SK-MEL-5 (cell line): Measurements from ENCODE around the gene PADI2. TPM values are rescaled to one million over a fixed set of nuclear protein-coding genes. Genes with fewer than 3 reads are reported as not detected.

Experiments used
- DNase-seq: peaks from one replicate; pipeline ENCODE4 v3.0.0-alpha.2; 2016; ENCODE audit warnings: low read depth, low spot score
- in situ Hi-C: cut with HindIII; loops from 2 replicates; pipeline ENCODE4 v1.10.0; 2016; ENCODE audit warnings: low sequenced_read_pairs, high pct_unique_total_duplicates, low pct_unique_long_range_greater_than_20kb
- polyA plus RNA-seq, 2 experiments: library from polyadenylated mRNA; depleted of rRNA; stranded (reverse); fragments of >200 nt; gene quantifications; 2 replicates each; pipeline ENCODE4 v1.2.3, GENCODE V29; 2015
- total RNA-seq: library from RNA; depleted of rRNA; stranded (reverse); fragments of >200 nt; shearing (Covaris generic); gene quantifications from 2 replicates; pipeline ENCODE4 v1.2.3, GENCODE V29; 2014; rRNA removed

PADI2 gene
- total RNA-seq, result 1.7 and 2.4 TPM in 2 replicates
- polyA plus RNA-seq (2015; cell fraction: cytosol; rRNA removed), result 1.2 and 1.6 TPM in 2 replicates
- 0.47 and 0.98 TPM in 2 replicates for polyA plus RNA-seq (2015; cell fraction: nucleus; rRNA removed)

GRCh38 chr1:17119076-17119772 is at the start of gene PADI2:
TSS of gene PADI2 (minus strand) at chr1:17119451. CDS start at chr1:17119371, 80 bp downstream.
- in situ Hi-C loops, result no loop called here
- peak; percentile 55 for DNase-seq

GRCh38 chr1:17168091-17168876 is 49.0 kb upstream of the PADI2 start:
- no peak for DNase-seq

GRCh38 chr1:17167786-17168090 is 48.5 kb upstream of the PADI2 start:
- no peak for DNase-seq
- in situ Hi-C loops, result no loop called here

More at GRCh38 chr1:17168091-17168876, 49.0 kb upstream of the PADI2 start:
- in situ Hi-C loops, result no loop called here

- in situ Hi-C loops, result no loop called here
Measured at GRCh38 chr1:17167041-17167785, 48.0 kb upstream of the PADI2 start.

GRCh38 chr1:17165823-17166222 is 46.6 kb upstream of the PADI2 start:
- in situ Hi-C loops, result no loop called here

More at GRCh38 chr1:17167041-17167785, 48.0 kb upstream of the PADI2 start:
- DNase-seq, result no peak

GRCh38 chr1:17163789-17164666 is 44.8 kb upstream of the PADI2 start:
- DNase-seq, result no peak
- in situ Hi-C loops, result no loop called here

More at GRCh38 chr1:17165823-17166222, 46.6 kb upstream of the PADI2 start:
- DNase-seq, result no peak

- DNase-seq, result no peak
- in situ Hi-C loops, result no loop called here
Measured at GRCh38 chr1:17163371-17163770, 44.1 kb upstream of the PADI2 start.

- no peak for DNase-seq
Measured at GRCh38 chr1:17162941-17163340, 43.7 kb upstream of the PADI2 start.

GRCh38 chr1:17161926-17162800 is 42.9 kb upstream of the PADI2 start:
- in situ Hi-C loops, result no loop called here

More at GRCh38 chr1:17162941-17163340, 43.7 kb upstream of the PADI2 start:
- in situ Hi-C loops, result no loop called here

GRCh38 chr1:17161137-17161740 is 42.0 kb upstream of the PADI2 start:
- DNase-seq, result peak; percentile 20
- in situ Hi-C loops, result no loop called here

More at GRCh38 chr1:17161926-17162800, 42.9 kb upstream of the PADI2 start:
- no peak for DNase-seq

GRCh38 chr1:17158961-17159360 is 39.7 kb upstream of the PADI2 start:
- in situ Hi-C loops, result no loop called here
- DNase-seq, result no peak

GRCh38 chr1:17156108-17156507 is 36.9 kb upstream of the PADI2 start:
- in situ Hi-C loops, result no loop called here
- DNase-seq, result peak; percentile 52

- in situ Hi-C loops, result no loop called here
- DNase-seq, result no peak
Measured at GRCh38 chr1:17155257-17155920, 36.1 kb upstream of the PADI2 start.

- in situ Hi-C loops, result no loop called here
- no peak for DNase-seq
Measured at GRCh38 chr1:17149771-17150170, 30.5 kb upstream of the PADI2 start.

GRCh38 chr1:17148950-17149608 is 29.8 kb upstream of the PADI2 start:
- DNase-seq, result no peak
- in situ Hi-C loops, result no loop called here
